ENCODE measurements around the gene HLA-C. TPM values are rescaled to one million over a fixed set of nuclear protein-coding genes. Genes with fewer than 3 reads are reported as not detected.

HLA-C gene
- total and polyA plus RNA-seq, 10 of the 15 experiments (the other 5 are each of a cell fraction or from before 2014, with no cell fraction given) = 121 to 1,092 (median 806) TPM

GRCh38 chr6:31272836-31273626 lies 1.1 kb upstream of the HLA-C start:
- BruUV-seq (replicated peaks) = no TSS peak
- POLR2A ChIA-PET = interaction anchor here (0.5 to 2.4 kb wide), 8 partner anchors 17 to 390 kb away, joined by 3 to 9 read pairs (median 3); no protein-coding TSS in a partner anchor
- H2AFZ ChIP-seq (ENCODE audit: control insufficient read depth, low read depth, low read length) = peak overlapping the region; percentile 80
- in situ Hi-C loops (cut with MboI) (no loop called here), intact Hi-C loops (cut with micrococcal nuclease; ENCODE audit: unreplicated experiment) (loop anchor here (2.0 kb wide), 2 partner anchors 76 to 84 kb away; partner anchors contain the start of gene HLA-B)
- 19% methylated on average over 10 of the region's 10 CpGs for WGBS (ENCODE audit: insufficient coverage, insufficient replicate concordance, low lambda C conversion rate, missing lambda C conversion rate)
- H3K9ac ChIP-seq (ENCODE audit: control insufficient read depth, insufficient read depth, low read length) = peak overlapping the region; percentile 87
- TF ChIP-seq IKZF2 (IDR thresholded peaks at IDR 0.05) (no peak), FOXM1 (IDR thresholded peaks at IDR 0.05; ENCODE audit: low read depth, low read length) (no peak), ZNF24 (IDR thresholded peaks at IDR 0.05) (peak; percentile 75), RELA (IDR thresholded peaks at IDR 0.05; ENCODE audit: borderline replicate concordance, partially characterized antibody) (no peak), PAX8 (IDR thresholded peaks at IDR 0.05) (no peak), SP1 (IDR thresholded peaks at IDR 0.05; ENCODE audit: low read depth, low read length) (no peak), STAT1 (conservative IDR thresholded peaks at IDR 0.05) (no peak), POLR2AphosphoS2 (IDR thresholded peaks at IDR 0.05; ENCODE audit: low read depth, low read length) (no peak), RUNX3 (IDR thresholded peaks at IDR 0.05; ENCODE audit: low read length) (peak; percentile 46), JUNB (IDR thresholded peaks at IDR 0.05) (peak; percentile 29; the same call in 1 of the 2 replicates), NFIC (IDR thresholded peaks at IDR 0.05; ENCODE audit: low read depth, low read length) (0 out of 2 replicates have a peak, but pooled peaks have one; percentile 18), ZNF274 (IDR thresholded peaks at IDR 0.05; ENCODE audit: insufficient read depth, insufficient read length) (no peak), NRF1 (conservative IDR thresholded peaks at IDR 0.05; ENCODE audit: low read depth, low read length) (no peak), ZZZ3 (IDR thresholded peaks at IDR 0.05; ENCODE audit: control insufficient read depth, insufficient read length, low read depth) (no peak), SREBF2 (IDR thresholded peaks at IDR 0.05; ENCODE audit: low read length) (no peak), NFYA (IDR thresholded peaks at IDR 0.05; ENCODE audit: borderline replicate concordance, low read depth, low read length) (no peak), YY1 (IDR thresholded peaks at IDR 0.05; ENCODE audit: low read depth, low read length) (peak; percentile 25; the same call in 1 of the 2 replicates), SPI1 (IDR thresholded peaks at IDR 0.05; ENCODE audit: borderline replicate concordance, insufficient read depth, low read depth, low read length) (peak; percentile 23; the same call in 1 of the 2 replicates)
- TF ChIP-seq, protein P1, sequence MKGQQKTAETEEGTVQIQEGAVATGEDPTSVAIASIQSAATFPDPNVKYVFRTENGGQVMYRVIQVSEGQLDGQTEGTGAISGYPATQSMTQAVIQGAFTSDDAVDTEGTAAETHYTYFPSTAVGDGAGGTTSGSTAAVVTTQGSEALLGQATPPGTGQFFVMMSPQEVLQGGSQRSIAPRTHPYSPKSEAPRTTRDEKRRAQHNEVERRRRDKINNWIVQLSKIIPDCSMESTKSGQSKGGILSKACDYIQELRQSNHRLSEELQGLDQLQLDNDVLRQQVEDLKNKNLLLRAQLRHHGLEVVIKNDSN (IDR thresholded peaks at IDR 0.05; ENCODE audit: borderline replicate concordance, extremely low read length, insufficient read depth, low read depth, low read length) = no peak
- TF ChIP-seq, protein P2, sequence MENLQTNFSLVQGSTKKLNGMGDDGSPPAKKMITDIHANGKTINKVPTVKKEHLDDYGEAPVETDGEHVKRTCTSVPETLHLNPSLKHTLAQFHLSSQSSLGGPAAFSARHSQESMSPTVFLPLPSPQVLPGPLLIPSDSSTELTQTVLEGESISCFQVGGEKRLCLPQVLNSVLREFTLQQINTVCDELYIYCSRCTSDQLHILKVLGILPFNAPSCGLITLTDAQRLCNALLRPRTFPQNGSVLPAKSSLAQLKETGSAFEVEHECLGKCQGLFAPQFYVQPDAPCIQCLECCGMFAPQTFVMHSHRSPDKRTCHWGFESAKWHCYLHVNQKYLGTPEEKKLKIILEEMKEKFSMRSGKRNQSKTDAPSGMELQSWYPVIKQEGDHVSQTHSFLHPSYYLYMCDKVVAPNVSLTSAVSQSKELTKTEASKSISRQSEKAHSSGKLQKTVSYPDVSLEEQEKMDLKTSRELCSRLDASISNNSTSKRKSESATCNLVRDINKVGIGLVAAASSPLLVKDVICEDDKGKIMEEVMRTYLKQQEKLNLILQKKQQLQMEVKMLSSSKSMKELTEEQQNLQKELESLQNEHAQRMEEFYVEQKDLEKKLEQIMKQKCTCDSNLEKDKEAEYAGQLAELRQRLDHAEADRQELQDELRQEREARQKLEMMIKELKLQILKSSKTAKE (IDR thresholded peaks at IDR 0.05; ENCODE audit: low read depth, poor library complexity, severe bottlenecking) = no peak
- peak overlapping the region; percentile 95 for H3K27ac ChIP-seq (ENCODE audit: control insufficient read depth, insufficient read depth)
- RAD21 ChIA-PET (ENCODE audit: unreplicated experiment) = interaction anchor here (0.6 to 1.6 kb wide), 6 partner anchors 32 to 112 kb away, joined by 3 to 8 read pairs (median 4); no protein-coding TSS in a partner anchor
- H4K20me1 ChIP-seq (ENCODE audit: control insufficient read depth, insufficient read depth) = peaks cover 15% of the 10 kb centered on the region
- H3K79me2 ChIP-seq (ENCODE audit: control insufficient read depth, insufficient read depth, low read length) = peaks cover 32% of the 10 kb centered on the region
- SMC1A ChIA-PET (ENCODE audit: uncharacterized antibody, unreplicated experiment) = interaction anchor here (1.0 to 1.9 kb wide), 7 partner anchors 13 to 94 kb away, joined by 3 to 10 read pairs (median 4); no protein-coding TSS in a partner anchor
- FAIRE-seq (peak; percentile 49), DNase-seq (ENCODE audit: low read depth, low spot score) (no peak), ATAC-seq (peak; percentile 27)
- no peaks in the 10 kb centered on the region for H3K9me3 ChIP-seq (replicated peaks; ENCODE audit: control insufficient read depth, insufficient read depth, low read length)
- peaks cover 21% of the 10 kb centered on the region for H3K4me1 ChIP-seq (ENCODE audit: control insufficient read depth, insufficient read depth, low read length)
- H3K4me2 ChIP-seq (ENCODE audit: control insufficient read depth, insufficient read depth) = peak overlapping the region; percentile 61
- no peaks in the 10 kb centered on the region for H3K27me3 ChIP-seq (replicated peaks in 1 of 2; ENCODE audit: control insufficient read depth in 2 of 2, insufficient read depth in 2 of 2, low read length in 1 of 2)
- peak overlapping the region; percentile 83 for H3K4me3 ChIP-seq
- H3K36me3 ChIP-seq (ENCODE audit: control insufficient read depth in 2 of 2, insufficient read depth in 2 of 2, low read length in 1 of 2) = peaks cover 18 to 22% of the 10 kb centered on the region in 2 experiments; a peak in 3 of 4 replicates
- CTCF ChIA-PET = interaction anchor here (0.7 to 1.7 kb wide), 3 partner anchors 76 to 732 kb away, joined by 3 to 6 read pairs (median 4); no protein-coding TSS in a partner anchor

Measured in GM12878 (cell line).